ENCODE data around the gene ZNF441. TPM values are rescaled to one million over a fixed set of nuclear protein-coding genes. Genes with fewer than 3 reads are reported as not detected.

ZNF441 gene
- total RNA-seq, 1 experiment from 2014 or later: 3.4 TPM

DNA sequence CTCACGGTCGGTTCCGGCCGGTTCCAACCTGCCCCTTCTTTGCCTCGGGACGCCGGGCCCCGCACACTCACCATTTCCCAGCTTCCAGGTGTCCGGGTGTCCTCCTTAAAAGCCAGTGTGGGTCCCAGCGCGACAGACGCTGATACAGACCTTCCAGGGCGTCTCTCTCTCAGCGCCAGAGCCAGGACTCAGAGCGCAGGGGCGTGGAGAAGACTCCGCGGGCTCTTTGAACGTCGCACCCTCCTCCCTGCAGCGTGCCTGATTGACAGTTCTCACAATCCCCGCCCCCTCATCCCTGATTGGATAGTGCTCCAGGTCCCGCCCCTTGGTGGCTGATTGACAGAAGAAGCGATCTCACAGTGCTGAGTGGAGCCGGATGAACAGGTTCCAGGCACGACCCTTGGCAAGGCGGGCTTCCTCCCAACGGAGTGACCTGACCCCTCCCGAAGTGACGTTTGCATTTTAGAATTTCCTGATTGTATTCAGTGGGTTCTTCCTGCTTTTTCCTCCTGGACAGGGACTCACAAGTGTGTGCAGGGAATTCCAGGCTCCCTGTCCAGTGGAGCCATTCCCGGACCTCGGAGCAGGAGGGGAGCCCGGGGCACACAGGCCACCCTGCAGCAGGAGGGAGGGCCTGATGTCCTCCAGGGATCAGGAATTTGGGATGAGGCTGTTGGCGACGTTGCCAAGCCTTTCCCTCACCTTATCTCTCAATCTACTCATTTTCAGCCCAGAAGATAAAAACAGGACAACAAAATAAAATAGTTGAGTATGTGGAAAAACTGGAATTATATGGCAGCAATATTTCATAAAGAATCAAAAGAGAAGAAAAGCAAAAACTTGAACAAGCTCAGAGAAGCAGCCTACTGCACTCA lies 27.8 kb upstream of the ZNF441 start, which contains the start of gene ZNF823:
TSS of gene ZNF823 (minus strand) at position 201 of the 875 bp plus-strand sequence. CDS start at position 74, 127 bp downstream.
- no peaks in the 10 kb centered on the region for H3K36me3 Mint-ChIP-seq (ENCODE audit: insufficient read depth, unreplicated experiment)
- peak within 1 kb of the TSS; percentile 90 for H3K27ac Mint-ChIP-seq (ENCODE audit: low read depth, unreplicated experiment)
- H3K4me1 Mint-ChIP-seq (ENCODE audit: insufficient read depth, unreplicated experiment): peaks cover 6% of the 10 kb centered on the region
- TF ChIP-seq, protein P1, sequence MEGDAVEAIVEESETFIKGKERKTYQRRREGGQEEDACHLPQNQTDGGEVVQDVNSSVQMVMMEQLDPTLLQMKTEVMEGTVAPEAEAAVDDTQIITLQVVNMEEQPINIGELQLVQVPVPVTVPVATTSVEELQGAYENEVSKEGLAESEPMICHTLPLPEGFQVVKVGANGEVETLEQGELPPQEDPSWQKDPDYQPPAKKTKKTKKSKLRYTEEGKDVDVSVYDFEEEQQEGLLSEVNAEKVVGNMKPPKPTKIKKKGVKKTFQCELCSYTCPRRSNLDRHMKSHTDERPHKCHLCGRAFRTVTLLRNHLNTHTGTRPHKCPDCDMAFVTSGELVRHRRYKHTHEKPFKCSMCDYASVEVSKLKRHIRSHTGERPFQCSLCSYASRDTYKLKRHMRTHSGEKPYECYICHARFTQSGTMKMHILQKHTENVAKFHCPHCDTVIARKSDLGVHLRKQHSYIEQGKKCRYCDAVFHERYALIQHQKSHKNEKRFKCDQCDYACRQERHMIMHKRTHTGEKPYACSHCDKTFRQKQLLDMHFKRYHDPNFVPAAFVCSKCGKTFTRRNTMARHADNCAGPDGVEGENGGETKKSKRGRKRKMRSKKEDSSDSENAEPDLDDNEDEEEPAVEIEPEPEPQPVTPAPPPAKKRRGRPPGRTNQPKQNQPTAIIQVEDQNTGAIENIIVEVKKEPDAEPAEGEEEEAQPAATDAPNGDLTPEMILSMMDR (IDR thresholded peaks at IDR 0.05; ENCODE audit: unreplicated experiment): no peak
- no peaks in the 10 kb centered on the region for H3K27me3 Mint-ChIP-seq (ENCODE audit: insufficient read depth, unreplicated experiment)
- no peaks in the 10 kb centered on the region for H3K9me3 Mint-ChIP-seq (ENCODE audit: unreplicated experiment)
- intact Hi-C loops (cut with micrococcal nuclease): loop anchor here (1.0 to 2.0 kb wide), 2 partner anchors 28 to 402 kb away; partner anchors contain the start of gene ZNF20
- peak within 1 kb of the TSS; percentile 100 for H3K4me3 Mint-ChIP-seq (ENCODE audit: unreplicated experiment)
- CTCF ChIA-PET: interaction anchor here (0.7 to 1.6 kb wide), 3 partner anchors 38 to 241 kb away, joined by 3 to 4 read pairs (median 3); no protein-coding TSS in a partner anchor
- BruUV-seq (replicated peaks): no TSS peak
- DNase-seq (ENCODE audit: unreplicated experiment): peak; percentile 99
- POLR2A ChIA-PET: interaction anchor here (0.7 to 6.3 kb wide), 7 partner anchors 18 to 120 kb away, joined by 3 to 48 read pairs (median 4); partner anchors contain the start of gene ZNF441

DNA sequence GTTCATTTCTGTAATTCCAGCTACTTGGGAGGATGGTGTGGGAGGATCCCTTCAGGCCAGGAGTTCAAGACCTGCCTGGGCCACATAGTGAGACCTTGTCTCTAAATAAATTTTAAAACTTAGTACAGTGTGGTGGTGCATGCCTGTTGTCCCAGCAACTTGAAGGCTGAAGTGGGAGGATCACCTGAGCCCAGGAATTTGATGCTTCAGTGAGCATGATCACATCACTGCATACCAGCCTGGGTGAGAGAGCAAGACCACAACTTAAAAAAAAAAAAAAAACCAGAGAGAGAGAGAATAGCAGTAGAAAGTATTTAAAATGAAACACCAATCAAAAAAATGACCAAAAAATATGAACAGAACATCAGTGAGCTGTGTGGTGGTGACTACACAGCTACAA lies 20.9 kb upstream of the ZNF441 start:
- POLR2A ChIA-PET: no interaction called here

DNA sequence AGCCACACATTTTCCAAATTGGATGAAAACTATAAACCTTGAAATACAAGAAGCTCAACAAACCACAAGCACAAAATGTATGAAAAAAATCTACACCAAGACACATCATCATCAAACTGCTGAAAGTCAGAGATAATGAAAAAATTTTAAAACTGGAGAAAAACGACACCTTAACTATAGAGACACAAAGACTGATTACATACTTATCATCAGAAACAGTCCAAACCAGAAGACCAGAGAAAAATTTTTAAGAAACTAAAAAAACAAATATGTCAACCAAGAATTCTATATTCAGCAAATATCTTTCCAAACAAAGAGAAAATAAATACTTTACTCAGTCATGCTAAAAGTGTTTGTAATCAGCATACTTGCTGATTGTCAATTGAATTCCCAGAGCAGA lies 19.5 kb upstream of the ZNF441 start:
- no peak for DNase-seq (ENCODE audit: unreplicated experiment)
- TF ChIP-seq, protein P1 (IDR thresholded peaks at IDR 0.05; ENCODE audit: unreplicated experiment): no peak
- no peaks in the 10 kb centered on the region for H3K36me3 Mint-ChIP-seq (ENCODE audit: insufficient read depth, unreplicated experiment)
- H3K4me1 Mint-ChIP-seq (ENCODE audit: insufficient read depth, unreplicated experiment): no peaks in the 10 kb centered on the region
- H3K9me3 Mint-ChIP-seq (ENCODE audit: unreplicated experiment): peaks cover 24% of the 10 kb centered on the region
- intact Hi-C loops (cut with micrococcal nuclease): no loop called here
- POLR2A ChIA-PET: no interaction called here
- no TSS peak for BruUV-seq (replicated peaks)
- CTCF ChIA-PET: interaction anchor here (0.6 kb wide), 2 partner anchors 47 to 50 kb away, joined by 3 read pairs; no protein-coding TSS in a partner anchor
- no peak overlapping the region for H3K27ac Mint-ChIP-seq (ENCODE audit: low read depth, unreplicated experiment)
- no peaks in the 10 kb centered on the region for H3K27me3 Mint-ChIP-seq (ENCODE audit: insufficient read depth, unreplicated experiment)
- H3K4me3 Mint-ChIP-seq (ENCODE audit: unreplicated experiment): no peak overlapping the region

More for the DNA sequence above, 20.9 kb upstream of the ZNF441 start:
- no TSS peak for BruUV-seq (replicated peaks)
- Mint-ChIP-seq H3K27me3 (ENCODE audit: insufficient read depth, unreplicated experiment) (no peaks in the 10 kb centered on the region), H3K27ac (ENCODE audit: low read depth, unreplicated experiment) (no peak overlapping the region), H3K36me3 (ENCODE audit: insufficient read depth, unreplicated experiment) (no peaks in the 10 kb centered on the region), H3K4me3 (ENCODE audit: unreplicated experiment) (no peak overlapping the region), H3K4me1 (ENCODE audit: insufficient read depth, unreplicated experiment) (no peaks in the 10 kb centered on the region), H3K9me3 (ENCODE audit: unreplicated experiment) (peaks cover 20% of the 10 kb centered on the region)
- intact Hi-C loops (cut with micrococcal nuclease): no loop called here
- TF ChIP-seq, protein P1 (IDR thresholded peaks at IDR 0.05; ENCODE audit: unreplicated experiment): no peak
- DNase-seq (ENCODE audit: unreplicated experiment): no peak
- CTCF ChIA-PET: interaction anchor here (1.0 kb wide), 1 partner anchor 51 kb away, joined by 3 read pairs; no protein-coding TSS in a partner anchor

DNA sequence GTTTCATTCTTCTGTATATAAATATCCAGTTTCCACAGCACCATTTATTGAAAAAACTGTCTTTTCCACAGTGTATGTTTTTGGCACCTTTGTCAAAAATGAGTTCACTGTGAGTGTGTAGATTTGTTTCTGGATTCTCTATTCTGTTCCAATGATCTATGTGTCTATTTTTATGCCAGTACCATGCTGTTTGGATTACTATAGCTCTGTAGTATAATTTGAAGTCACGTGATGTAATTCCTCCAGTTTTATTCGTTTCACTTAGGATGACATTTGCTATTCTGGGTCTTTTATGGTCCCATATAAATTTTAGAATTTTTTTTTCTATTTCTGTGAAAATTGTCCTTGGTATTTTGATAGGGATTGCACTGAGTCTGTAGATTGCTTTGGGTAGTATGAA lies 17.0 kb upstream of the ZNF441 start:
- CTCF ChIA-PET: no interaction called here
- Mint-ChIP-seq H3K36me3 (ENCODE audit: insufficient read depth, unreplicated experiment) (peaks cover 6% of the 10 kb centered on the region), H3K9me3 (ENCODE audit: unreplicated experiment) (peaks cover 30% of the 10 kb centered on the region), H3K4me1 (ENCODE audit: insufficient read depth, unreplicated experiment) (no peaks in the 10 kb centered on the region), H3K27me3 (ENCODE audit: insufficient read depth, unreplicated experiment) (no peaks in the 10 kb centered on the region), H3K4me3 (ENCODE audit: unreplicated experiment) (no peak overlapping the region), H3K27ac (ENCODE audit: low read depth, unreplicated experiment) (no peak overlapping the region)
- intact Hi-C loops (cut with micrococcal nuclease): no loop called here
- TF ChIP-seq, protein P1 (IDR thresholded peaks at IDR 0.05; ENCODE audit: unreplicated experiment): no peak
- no TSS peak for BruUV-seq (replicated peaks)
- no peak for DNase-seq (ENCODE audit: unreplicated experiment)
- POLR2A ChIA-PET: no interaction called here
